Esophagus muscularis mucosa (tissue), 4 donors: ENCODE data around the gene CLSTN1. TPM values are rescaled to one million over a fixed set of nuclear protein-coding genes. Genes with fewer than 3 reads are reported as not detected.

Experiments
- DNase-seq: peaks from one replicate; pipeline ENCODE4 v3.0.0-alpha.2; 2017; ENCODE audit errors: extremely low spot score
- H3K27ac ChIP-seq, 4 donors: fragments of 200-600 bp; sonication (generic); replicated peaks in 1 of 4; 1 replicate in 3 of 4; 2 replicates in 1 of 4; pipeline ENCODE4 v1.5.1; 2016 to 2019; ENCODE audit warnings: mild to moderate bottlenecking in 1 of 4
- H3K27me3 ChIP-seq, 4 donors: fragments of 200-600 bp; sonication (generic); one replicate each; pipeline versions ENCODE4 v1.5.1 to v1.6.0; 2016 to 2019
- H3K36me3 ChIP-seq, 4 donors: fragments of 200-600 bp; sonication (generic); one replicate each; pipeline ENCODE4 v1.5.1; 2016 to 2019
- H3K4me1 ChIP-seq, 4 donors: fragments of 200-600 bp; sonication (generic); one replicate each; pipeline ENCODE4 v1.5.1; 2016 to 2019
- H3K4me3 ChIP-seq, 4 donors: fragments of 200-600 bp; sonication (generic); 1 replicate in 2 of 4; 2 replicates in 2 of 4; pipeline ENCODE4 v1.5.1; 2016 to 2019; ENCODE audit warnings: mild to moderate bottlenecking in 4 of 4, moderate library complexity in 1 of 4
- H3K9me3 ChIP-seq, 4 donors: fragments of 200-600 bp; sonication (generic); 1 replicate in 3 of 4; 2 replicates in 1 of 4; pipeline ENCODE4 v1.5.1; 2016 to 2019
- EP300 ChIP-seq: sonication (generic); formaldehyde crosslinking; IDR thresholded peaks from one replicate; pipeline ENCODE4 v1.6.1; 2017; ENCODE audit warnings: antibody characterized with exemption
- POLR2A ChIP-seq: fragments of 450-650 bp; IDR thresholded peaks from one replicate; pipeline ENCODE4 v1.6.1; 2017; ENCODE audit warnings: antibody characterized with exemption, moderate library complexity, mild to moderate bottlenecking, low read depth
- POLR2AphosphoS5 ChIP-seq, 2 donors: sonication (generic); formaldehyde crosslinking; IDR thresholded peaks; one replicate each; pipeline ENCODE4 v1.6.1; 2017; ENCODE audit warnings: antibody characterized with exemption in 2 of 2
- WGBS: methylation state at CpG from one replicate; pipeline ENCODE4 v1.1.5; 2018; 5-methylcytosine and 5-hydroxymethylcytosine counted together
- intact Hi-C: fragments of 100-400 bp; cut with DNase I; formaldehyde crosslinking; loops from one replicate; pipeline ENCODE4 v1.15.1; 2023
- total RNA-seq, 4 donors: library from RNA; depleted of rRNA; stranded (reverse); fragments of >200 nt; gene quantifications; one replicate each; pipeline versions ENCODE4 v1.1.0 to v1.2.1, GENCODE V29; 2016
- TF ChIP-seq, protein P1 (sequence below), 3 experiments: fragments of 200-600 bp in 2 of 3; fragments of 450-650 bp in 1 of 3; sonication (generic) in 2 of 3; IDR thresholded peaks; one replicate each; pipeline ENCODE4 v1.5.1; 2017 to 2019; ENCODE audit warnings: antibody characterized with exemption in 3 of 3, mild to moderate bottlenecking in 2 of 3, moderate library complexity in 1 of 3

CLSTN1 gene
- total RNA-seq, 4 donors from 2014 or later = 47.1 to 109 (median 72.3) TPM

DNA sequence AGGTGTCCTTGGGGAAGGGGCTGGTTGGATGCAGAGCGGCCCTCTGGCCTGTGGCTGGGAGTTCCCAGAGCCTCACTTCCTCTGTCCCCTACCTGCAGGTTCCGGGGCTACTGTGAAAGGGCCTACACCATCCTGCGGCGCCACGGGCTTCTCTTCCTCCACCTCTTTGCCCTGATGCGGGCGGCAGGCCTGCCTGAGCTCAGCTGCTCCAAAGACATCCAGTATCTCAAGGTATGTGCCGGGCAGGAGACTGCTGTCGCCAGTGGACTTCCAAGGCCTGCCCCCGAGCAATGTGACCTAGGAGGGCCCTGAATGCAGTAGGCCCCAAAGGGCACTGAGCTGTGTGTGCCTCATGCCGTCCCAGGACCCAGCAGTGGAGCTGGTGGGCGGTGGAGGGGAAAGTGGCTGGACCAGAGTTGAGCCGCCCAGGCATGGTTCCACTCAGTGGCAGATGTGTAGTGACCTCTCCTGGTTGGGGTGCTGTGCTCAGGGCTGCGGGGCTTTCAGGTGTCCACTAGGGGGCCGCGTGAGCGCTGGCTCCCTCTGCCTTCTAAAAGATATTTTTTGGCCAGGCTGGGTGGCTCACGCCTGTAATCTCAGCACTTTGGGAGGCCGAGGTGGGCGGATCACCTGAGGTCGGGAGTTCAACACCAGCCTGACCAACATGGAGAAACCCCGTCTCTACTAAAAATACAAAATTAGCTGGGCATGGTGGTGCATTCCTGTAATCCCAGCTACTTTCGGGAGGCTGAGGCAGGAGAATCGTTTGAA lies 98.9 kb downstream of the CLSTN1 start:
- TF ChIP-seq POLR2A = no peak
- TF ChIP-seq, protein P1, sequence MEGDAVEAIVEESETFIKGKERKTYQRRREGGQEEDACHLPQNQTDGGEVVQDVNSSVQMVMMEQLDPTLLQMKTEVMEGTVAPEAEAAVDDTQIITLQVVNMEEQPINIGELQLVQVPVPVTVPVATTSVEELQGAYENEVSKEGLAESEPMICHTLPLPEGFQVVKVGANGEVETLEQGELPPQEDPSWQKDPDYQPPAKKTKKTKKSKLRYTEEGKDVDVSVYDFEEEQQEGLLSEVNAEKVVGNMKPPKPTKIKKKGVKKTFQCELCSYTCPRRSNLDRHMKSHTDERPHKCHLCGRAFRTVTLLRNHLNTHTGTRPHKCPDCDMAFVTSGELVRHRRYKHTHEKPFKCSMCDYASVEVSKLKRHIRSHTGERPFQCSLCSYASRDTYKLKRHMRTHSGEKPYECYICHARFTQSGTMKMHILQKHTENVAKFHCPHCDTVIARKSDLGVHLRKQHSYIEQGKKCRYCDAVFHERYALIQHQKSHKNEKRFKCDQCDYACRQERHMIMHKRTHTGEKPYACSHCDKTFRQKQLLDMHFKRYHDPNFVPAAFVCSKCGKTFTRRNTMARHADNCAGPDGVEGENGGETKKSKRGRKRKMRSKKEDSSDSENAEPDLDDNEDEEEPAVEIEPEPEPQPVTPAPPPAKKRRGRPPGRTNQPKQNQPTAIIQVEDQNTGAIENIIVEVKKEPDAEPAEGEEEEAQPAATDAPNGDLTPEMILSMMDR (IDR thresholded peaks at IDR 0.05) = peak; percentile 62 to 94 (median 71)
- no peak overlapping the region for H3K27ac ChIP-seq
- H3K27me3 ChIP-seq = no peaks in the 10 kb centered on the region
- no peak overlapping the region for H3K4me3 ChIP-seq
- 77% methylated on average over 18 of the region's 24 CpGs for WGBS
- H3K9me3 ChIP-seq = no peaks in the 10 kb centered on the region
- peaks cover 27 to 99% (median 82%) of the 10 kb centered on the region in 4 donors for H3K36me3 ChIP-seq
- peak; percentile 94 for DNase-seq
- intact Hi-C loops = loop anchor here (5.0 kb wide), 1 partner anchor 142 kb away; no protein-coding TSS in a partner anchor
- peaks cover 0 to 7% (median 3%) of the 10 kb centered on the region in 4 donors for H3K4me1 ChIP-seq

DNA sequence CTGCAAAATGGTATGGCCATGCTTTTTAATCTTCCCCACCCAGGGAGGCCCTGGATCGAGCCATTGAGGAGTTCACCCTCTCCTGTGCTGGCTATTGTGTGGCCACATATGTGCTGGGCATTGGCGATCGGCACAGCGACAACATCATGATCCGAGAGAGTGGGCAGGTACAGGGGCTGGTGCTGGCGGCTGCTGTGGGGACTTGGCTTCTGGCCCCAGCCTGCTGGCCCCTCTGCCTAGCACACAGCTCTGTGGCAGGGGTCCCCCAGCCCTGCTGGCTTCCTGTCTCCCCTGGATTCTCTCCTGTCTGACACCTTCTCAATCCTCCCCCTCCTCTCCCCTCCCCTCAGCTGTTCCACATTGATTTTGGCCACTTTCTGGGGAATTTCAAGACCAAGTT lies 99.8 kb downstream of the CLSTN1 start:
- peaks cover 0 to 15% (median 10%) of the 10 kb centered on the region in 4 donors for H3K4me1 ChIP-seq
- intact Hi-C loops = loop anchor here (5.0 kb wide), 1 partner anchor 143 kb away; no protein-coding TSS in a partner anchor
- H3K9me3 ChIP-seq = no peaks in the 10 kb centered on the region
- TF ChIP-seq, protein P1 (IDR thresholded peaks at IDR 0.05) = no peak
- TF ChIP-seq POLR2AphosphoS5 (IDR thresholded peaks at IDR 0.05) (no peak), POLR2A (no peak), EP300 (no peak)
- H3K4me3 ChIP-seq = no peak overlapping the region
- WGBS = 100% methylated on average over 1 of the region's 6 CpGs
- DNase-seq = no peak
- peaks cover 18 to 93% (median 76%) of the 10 kb centered on the region in 4 donors for H3K36me3 ChIP-seq
- no peak overlapping the region for H3K27ac ChIP-seq
- H3K27me3 ChIP-seq = no peaks in the 10 kb centered on the region

DNA sequence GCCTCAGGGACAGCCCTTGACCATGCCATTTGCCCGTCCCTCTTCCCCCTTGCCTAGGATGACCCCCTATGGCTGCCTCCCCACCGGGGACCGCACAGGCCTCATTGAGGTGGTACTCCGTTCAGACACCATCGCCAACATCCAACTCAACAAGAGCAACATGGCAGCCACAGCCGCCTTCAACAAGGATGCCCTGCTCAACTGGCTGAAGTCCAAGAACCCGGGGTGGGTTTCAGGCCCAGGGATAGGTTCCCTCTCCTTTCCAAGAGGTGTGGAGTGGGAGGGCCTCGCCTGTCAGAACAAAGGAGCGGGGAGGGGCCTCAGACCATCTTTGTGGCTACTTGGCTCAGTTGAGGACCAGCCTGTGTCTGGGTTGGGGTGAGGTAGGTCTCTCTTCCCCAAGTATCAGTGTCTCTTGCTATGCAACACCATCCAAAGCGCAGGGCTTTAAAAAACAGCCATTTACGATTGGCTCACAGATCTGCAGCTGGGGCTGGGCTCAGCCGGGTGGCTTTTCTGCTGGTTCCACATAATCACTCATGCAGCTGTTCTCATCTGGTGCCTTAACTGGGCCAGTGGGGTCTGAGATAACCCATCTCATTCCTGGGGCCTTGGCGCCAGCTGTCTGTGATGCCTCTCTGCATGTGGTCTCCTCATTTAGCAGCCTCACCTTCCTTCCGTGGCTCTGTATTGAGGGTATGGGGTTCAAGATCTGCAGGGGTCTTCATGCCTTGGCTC lies 100.5 kb downstream of the CLSTN1 start:
- 95% methylated on average over 13 of the region's 14 CpGs for WGBS
- DNase-seq = no peak
- Histone ChIP-seq H3K9me3 (no peaks in the 10 kb centered on the region), H3K27me3 (no peaks in the 10 kb centered on the region), H3K36me3 (peaks cover 11 to 93% (median 69%) of the 10 kb centered on the region in 4 donors), H3K4me1 (peaks cover 0 to 18% (median 13%) of the 10 kb centered on the region in 4 donors), H3K27ac (no peak overlapping the region), H3K4me3 (no peak overlapping the region)
- intact Hi-C loops = loop anchor here (5.0 kb wide), 1 partner anchor 144 kb away; no protein-coding TSS in a partner anchor
- TF ChIP-seq, protein P1 (IDR thresholded peaks at IDR 0.05) = no peak

DNA sequence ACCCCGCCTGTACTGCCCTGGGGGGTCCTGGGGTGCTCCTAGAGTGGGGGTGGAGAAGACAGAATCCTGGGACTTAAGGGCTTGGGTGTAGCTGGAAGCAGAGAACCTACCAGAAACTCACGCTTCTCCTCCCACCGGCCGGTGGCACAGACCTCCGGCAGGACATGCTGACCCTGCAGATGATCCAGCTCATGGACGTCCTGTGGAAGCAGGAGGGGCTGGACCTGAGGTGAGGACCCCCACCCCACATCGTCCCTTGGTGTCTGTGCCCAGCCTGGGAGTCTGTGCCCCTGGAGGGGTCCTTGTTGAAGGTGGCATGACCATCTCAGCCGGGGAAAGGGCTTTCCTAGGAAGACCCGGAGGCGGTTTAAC lies 101.4 kb downstream of the CLSTN1 start:
- WGBS = 100% methylated on average over 1 of the region's 10 CpGs
- TF ChIP-seq, protein P1 (IDR thresholded peaks at IDR 0.05) = no peak
- TF ChIP-seq POLR2AphosphoS5 (IDR thresholded peaks at IDR 0.05) (no peak), EP300 (no peak), POLR2A (no peak)
- no peak overlapping the region for H3K4me3 ChIP-seq
- intact Hi-C loops = loop anchor here (5.0 kb wide), 1 partner anchor 145 kb away; no protein-coding TSS in a partner anchor
- DNase-seq = no peak
- peaks cover 0 to 24% (median 16%) of the 10 kb centered on the region in 4 donors for H3K4me1 ChIP-seq
- no peaks in the 10 kb centered on the region for H3K27me3 ChIP-seq
- peaks cover 9 to 92% (median 63%) of the 10 kb centered on the region in 4 donors for H3K36me3 ChIP-seq
- H3K9me3 ChIP-seq = no peaks in the 10 kb centered on the region
- no peak overlapping the region for H3K27ac ChIP-seq
